Activated CD8-positive, alpha-beta memory T cell treated with anti-CD3 and anti-CD28 coated beads for 4 hours (primary cell): ENCODE results near the gene SRSF2.
A peak's percentile ranks its signal among the peaks of the same experiment; 100 is the strongest.
"Not testable (repeated sequence)": the region's sequence is repeated elsewhere in the genome, so short reads cannot be mapped to it uniquely, and the experiment has no call there.

Source experiments
- DNase-seq, 2 donors: peaks; one replicate each; pipeline ENCODE4 v3.0.0-alpha.2; 2020; ENCODE audit warnings: low read depth in 2 of 2

The SRSF2 gene

GRCh38 chr17:76737082-76737675 lies at the start of gene SRSF2:
SRSF2 (minus strand) TSS chr17:76737331; CDS start chr17:76737160, 171 bp downstream.
- DNase-seq, result peak; percentile 96 to 97

GRCh38 chr17:76784926-76785325 lies 47.8 kb upstream of the SRSF2 start:
- DNase-seq, result no peak

- DNase-seq, result no peak
Observed at GRCh38 chr17:76783146-76783545, 46.0 kb upstream of the SRSF2 start.

GRCh38 chr17:76781056-76781982 lies 44.2 kb upstream of the SRSF2 start:
- DNase-seq, result no peak

GRCh38 chr17:76775021-76775600 lies 38.0 kb upstream of the SRSF2 start:
- DNase-seq, result no peak

GRCh38 chr17:76772842-76773525 lies 35.9 kb upstream of the SRSF2 start:
- DNase-seq, result peak; percentile 20 to 51

- no peak for DNase-seq
Observed at GRCh38 chr17:76758570-76758969, 21.4 kb upstream of the SRSF2 start.

- DNase-seq, result no peak
Observed at GRCh38 chr17:76757256-76757655, 20.1 kb upstream of the SRSF2 start.

- no peak for DNase-seq
Observed at GRCh38 chr17:76755285-76755684, 18.2 kb upstream of the SRSF2 start.

GRCh38 chr17:76753061-76753961 lies 16.2 kb upstream of the SRSF2 start:
- DNase-seq, result no peak

GRCh38 chr17:76752006-76752405 lies 14.9 kb upstream of the SRSF2 start:
- no peak for DNase-seq

GRCh38 chr17:76751416-76751993 lies 14.4 kb upstream of the SRSF2 start:
- no peak for DNase-seq

GRCh38 chr17:76748657-76749056 lies 11.5 kb upstream of the SRSF2 start:
- DNase-seq, result no peak

- no peak for DNase-seq
Observed at GRCh38 chr17:76747716-76748363, 10.7 kb upstream of the SRSF2 start.

- DNase-seq, result not testable (repeated sequence)
Observed at GRCh38 chr17:76745785-76746184, 8.7 kb upstream of the SRSF2 start.

- DNase-seq, result no peak
Observed at GRCh38 chr17:76744747-76745146, 7.6 kb upstream of the SRSF2 start.

GRCh38 chr17:76742958-76743357 lies 5.8 kb upstream of the SRSF2 start:
- DNase-seq, result no peak

- no peak for DNase-seq
Observed at GRCh38 chr17:76740329-76741118, 3.4 kb upstream of the SRSF2 start.

- not testable (repeated sequence) for DNase-seq
Observed at GRCh38 chr17:76739568-76740115, 2.5 kb upstream of the SRSF2 start.
